Measurements from ENCODE around the gene C2CD4B.

C2CD4B gene

DNA sequence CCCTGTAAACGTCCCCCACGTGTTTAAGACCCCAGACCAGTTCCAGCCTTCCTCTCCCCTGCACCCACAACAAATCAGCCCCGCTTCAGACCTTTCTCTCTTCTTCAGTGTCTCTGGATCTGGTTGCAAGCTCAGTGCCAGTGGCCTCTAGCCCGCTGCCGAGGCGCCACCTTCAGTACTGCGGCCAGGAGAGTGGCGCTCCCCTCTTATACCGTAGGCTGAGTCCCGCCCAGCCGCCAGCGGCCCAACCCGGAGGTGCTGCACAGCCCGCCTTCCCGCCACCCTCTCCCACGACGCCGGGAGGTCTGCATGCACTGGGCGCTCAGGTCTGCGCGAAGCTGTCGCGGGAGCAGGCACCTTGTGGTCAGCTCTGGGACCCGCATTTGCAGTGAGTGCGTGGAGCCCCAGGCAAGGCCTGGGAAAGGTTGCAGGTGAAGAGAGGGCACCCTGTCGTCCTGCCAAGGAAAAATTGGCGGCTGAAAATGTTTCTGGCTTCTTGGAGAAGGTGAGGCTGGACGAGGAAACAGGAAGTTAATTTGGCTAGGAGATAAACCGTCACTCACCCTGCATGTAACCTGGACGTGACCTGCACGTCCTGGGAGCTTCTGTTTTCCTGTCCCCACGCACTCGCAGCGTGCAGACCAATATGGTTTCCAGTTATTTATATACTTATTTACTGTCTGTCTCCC, at the start of gene C2CD4B:
Gene C2CD4B (minus strand): TSS at position 182 of the 689 bp plus-strand sequence. CDS start 301 bp downstream, outside the sequence.
- DNase-seq (ENCODE audit: insufficient read length, low spot score): no peak
- FAIRE-seq: no peak

GRCh38 chr15:62212741-62213140, 47.7 kb upstream of the C2CD4B start:
- DNase-seq (ENCODE audit: insufficient read length, low spot score): no peak
- no peak for FAIRE-seq

- DNase-seq (ENCODE audit: insufficient read length, low spot score) (no peak), FAIRE-seq (no peak)
These were observed 46.3 kb upstream of the C2CD4B start for GRCh38 chr15:62211348-62211747.

DNA sequence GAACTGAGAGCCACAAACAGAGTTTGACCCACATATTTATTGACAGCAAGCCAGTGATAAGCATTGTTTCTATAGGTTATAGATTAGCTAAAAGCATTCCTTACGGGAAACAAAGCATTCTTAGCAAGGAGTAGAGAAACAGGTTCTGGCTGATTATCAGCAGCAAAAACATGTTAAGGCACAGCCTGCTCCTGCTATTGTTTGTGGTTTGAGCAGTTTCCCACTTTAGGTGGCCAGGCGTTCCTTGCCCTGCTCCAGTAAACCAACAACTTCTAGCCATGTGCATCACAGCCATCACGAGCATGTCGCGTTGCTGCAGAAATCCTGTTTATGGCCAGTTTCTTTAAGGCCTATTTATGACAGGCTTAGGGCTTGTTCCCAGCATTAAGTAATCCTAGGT, 44.7 kb upstream of the C2CD4B start:
- DNase-seq (ENCODE audit: insufficient read length, low spot score) (no peak), FAIRE-seq (no peak)

- no peak for DNase-seq (ENCODE audit: insufficient read length, low spot score)
- no peak for FAIRE-seq
These were observed 44.2 kb upstream of the C2CD4B start for GRCh38 chr15:62209322-62209721.

GRCh38 chr15:62208884-62209283, 43.8 kb upstream of the C2CD4B start:
- FAIRE-seq (no peak), DNase-seq (ENCODE audit: insufficient read length, low spot score) (no peak)

- no peak for DNase-seq (ENCODE audit: insufficient read length, low spot score)
- no peak for FAIRE-seq
These were observed 43.3 kb upstream of the C2CD4B start for GRCh38 chr15:62208367-62208766.

- FAIRE-seq (no peak), DNase-seq (ENCODE audit: insufficient read length, low spot score) (no peak)
These were observed 25.6 kb upstream of the C2CD4B start for GRCh38 chr15:62190675-62191074.

- FAIRE-seq: no peak
These were observed 25.2 kb upstream of the C2CD4B start for GRCh38 chr15:62190274-62190673.

GRCh38 chr15:62188744-62189143, 23.7 kb upstream of the C2CD4B start:
- DNase-seq (ENCODE audit: insufficient read length, low spot score): no peak
- no peak for FAIRE-seq

More at GRCh38 chr15:62190274-62190673, 25.2 kb upstream of the C2CD4B start:
- DNase-seq (ENCODE audit: insufficient read length, low spot score): no peak

DNA sequence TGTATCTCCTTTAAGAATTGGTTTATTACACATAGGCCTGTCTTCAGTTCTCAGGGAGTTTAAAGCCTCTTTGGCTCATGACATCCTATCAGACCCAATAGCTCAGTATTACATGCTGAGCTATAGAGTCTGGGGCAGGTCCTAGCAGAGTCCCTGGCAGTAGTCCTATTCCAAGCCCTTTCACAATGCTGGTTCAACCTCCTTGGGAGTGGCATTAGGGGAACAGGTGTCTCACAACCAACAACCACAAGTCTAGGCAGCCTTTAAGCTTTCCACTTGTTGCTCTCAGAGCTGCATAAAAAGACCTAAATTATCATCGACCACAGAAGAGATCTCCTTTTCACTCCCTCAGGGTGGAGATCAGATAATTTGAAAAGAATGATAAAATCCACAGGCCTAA, 22.8 kb upstream of the C2CD4B start:
- FAIRE-seq (no peak), DNase-seq (ENCODE audit: insufficient read length, low spot score) (no peak)

DNA sequence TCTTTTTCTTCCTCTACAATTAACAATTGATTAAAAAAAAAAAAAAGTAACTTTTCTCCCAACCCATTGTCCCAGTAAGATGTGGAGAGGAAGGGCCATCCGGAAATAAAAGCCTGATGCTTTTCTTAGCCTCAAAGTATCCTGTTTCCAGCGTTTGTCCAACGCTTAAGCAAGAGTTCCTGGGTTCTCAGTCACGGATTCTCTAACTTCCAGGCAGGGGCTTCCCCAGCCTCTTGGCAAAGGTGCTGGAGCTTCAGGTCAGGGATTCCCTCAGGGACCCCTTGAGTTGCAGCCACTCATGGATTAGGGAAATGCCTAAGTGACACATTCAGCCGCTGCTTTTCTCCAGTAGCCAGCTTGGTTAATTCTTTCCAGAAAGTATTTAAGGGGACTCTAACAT, 22.3 kb upstream of the C2CD4B start:
- FAIRE-seq (no peak), DNase-seq (ENCODE audit: insufficient read length, low spot score) (no peak)

- DNase-seq (ENCODE audit: insufficient read length, low spot score) (no peak), FAIRE-seq (no peak)
These were observed 21.5 kb upstream of the C2CD4B start for GRCh38 chr15:62186578-62186977.

GRCh38 chr15:62183130-62183529, 18.0 kb upstream of the C2CD4B start:
- no peak for FAIRE-seq
- DNase-seq (ENCODE audit: insufficient read length, low spot score): no peak

DNA sequence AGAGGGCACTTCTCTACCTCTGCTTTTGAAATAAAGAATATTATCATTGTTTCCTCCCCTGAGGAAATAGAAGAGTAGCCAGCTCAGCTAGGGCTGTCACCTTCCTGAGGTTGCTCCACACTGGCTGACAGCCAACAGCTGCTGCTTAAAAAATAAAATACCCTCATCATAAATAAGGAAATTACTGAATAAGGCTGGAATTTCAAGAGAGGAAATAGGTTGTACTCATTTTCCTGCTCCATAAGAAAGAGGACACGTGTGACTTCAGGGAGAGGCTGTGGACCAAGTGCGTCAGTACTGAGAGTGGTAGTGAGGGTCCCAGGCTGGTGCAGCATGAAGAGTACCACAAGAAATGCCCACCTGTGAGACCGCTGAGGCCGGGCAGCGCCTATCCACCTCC, 8.1 kb upstream of the C2CD4B start:
- FAIRE-seq (no peak), DNase-seq (ENCODE audit: insufficient read length, low spot score) (no peak)

DNA sequence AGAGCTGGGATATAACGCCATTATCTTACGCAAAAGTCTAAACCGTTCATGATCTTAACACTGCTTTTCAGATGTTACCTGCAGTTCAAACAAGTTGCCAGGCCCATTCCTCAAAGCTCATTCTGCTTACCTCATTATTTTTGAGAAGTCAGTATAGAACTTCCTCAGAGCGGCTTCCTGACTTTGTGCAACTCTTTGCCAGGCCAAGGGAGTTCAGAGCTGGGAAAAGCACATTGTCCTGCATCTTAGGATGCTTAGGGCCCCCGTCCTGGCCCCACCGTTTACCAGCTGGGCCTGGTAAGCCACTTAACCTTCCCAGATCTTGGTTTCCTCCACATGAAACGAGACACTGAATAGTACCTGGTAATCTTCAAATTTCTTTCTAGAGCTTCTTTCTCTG, 6.8 kb upstream of the C2CD4B start:
- FAIRE-seq: no peak

GRCh38 chr15:62165793-62166375, 799 bp upstream of the C2CD4B start:
- FAIRE-seq (no peak), DNase-seq (ENCODE audit: insufficient read length, low spot score) (no peak)

More for the DNA sequence above, 6.8 kb upstream of the C2CD4B start:
- DNase-seq (ENCODE audit: insufficient read length, low spot score): no peak

DNA sequence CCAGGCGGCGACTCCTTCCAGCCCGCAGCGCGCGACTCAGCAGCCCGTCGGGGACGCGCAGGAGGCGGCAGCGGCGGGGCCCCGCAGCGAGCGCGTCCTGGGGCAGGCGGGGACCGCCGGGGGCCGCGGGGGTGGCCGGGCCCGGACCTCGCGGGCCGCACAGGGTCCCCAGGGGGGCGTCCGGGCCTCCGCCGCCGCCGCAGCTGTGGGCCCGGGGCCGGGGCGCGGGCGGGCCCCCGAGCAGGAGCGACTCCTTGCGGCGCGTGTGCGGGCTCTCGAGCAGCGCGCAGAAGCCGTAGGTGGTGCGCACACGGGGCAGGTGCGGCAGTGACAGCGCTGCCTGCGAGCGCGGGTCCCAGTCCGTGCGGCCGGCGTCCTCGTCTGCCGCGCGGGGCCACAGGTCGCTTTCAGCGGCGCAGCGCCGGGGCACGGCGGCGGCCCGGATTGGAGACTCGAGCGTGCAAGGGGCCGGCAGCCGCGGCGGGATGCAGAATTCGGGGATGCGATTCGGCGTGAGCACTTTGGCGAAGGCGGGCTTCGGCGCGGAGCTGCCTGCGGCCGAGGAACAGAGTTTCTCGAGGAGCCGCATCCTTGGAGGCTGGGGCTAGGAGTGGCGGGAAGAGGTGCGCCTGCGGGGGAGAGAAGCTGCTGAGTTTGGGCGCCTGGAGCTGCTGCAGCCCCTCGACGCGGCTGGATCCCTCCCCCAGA, 535 bp downstream of the C2CD4B start:
- DNase-seq (ENCODE audit: insufficient read length, low spot score) (no peak), FAIRE-seq (no peak)

GRCh38 chr15:62164014-62164395, 1.1 kb downstream of the C2CD4B start:
- FAIRE-seq: no peak
- DNase-seq (ENCODE audit: insufficient read length, low spot score): no peak

- DNase-seq (ENCODE audit: insufficient read length, low spot score) (no peak), FAIRE-seq (no peak)
These were observed 1.6 kb downstream of the C2CD4B start for GRCh38 chr15:62163397-62164013.

GRCh38 chr15:62153228-62153627, 11.9 kb downstream of the C2CD4B start:
- FAIRE-seq: no peak
- no peak for DNase-seq (ENCODE audit: insufficient read length, low spot score)

- DNase-seq (ENCODE audit: insufficient read length, low spot score): no peak
- FAIRE-seq: no peak
These were observed 14.6 kb downstream of the C2CD4B start for GRCh38 chr15:62150445-62150844.

Data from HTR-8/SVneo (cell line).